GM21390 (cell line): Measurements from ENCODE around the gene MISP.
"Not testable (repeated sequence)": the region's sequence is repeated elsewhere in the genome, so short reads cannot be mapped to it uniquely, and the experiment has no call there.

Source experiments
- ATAC-seq: cut with Tn5 transposase; IDR thresholded peaks from one replicate; pipeline ENCODE4 v1.9.1; 2021; ENCODE audit not compliant: unreplicated experiment

The MISP gene, protein sequence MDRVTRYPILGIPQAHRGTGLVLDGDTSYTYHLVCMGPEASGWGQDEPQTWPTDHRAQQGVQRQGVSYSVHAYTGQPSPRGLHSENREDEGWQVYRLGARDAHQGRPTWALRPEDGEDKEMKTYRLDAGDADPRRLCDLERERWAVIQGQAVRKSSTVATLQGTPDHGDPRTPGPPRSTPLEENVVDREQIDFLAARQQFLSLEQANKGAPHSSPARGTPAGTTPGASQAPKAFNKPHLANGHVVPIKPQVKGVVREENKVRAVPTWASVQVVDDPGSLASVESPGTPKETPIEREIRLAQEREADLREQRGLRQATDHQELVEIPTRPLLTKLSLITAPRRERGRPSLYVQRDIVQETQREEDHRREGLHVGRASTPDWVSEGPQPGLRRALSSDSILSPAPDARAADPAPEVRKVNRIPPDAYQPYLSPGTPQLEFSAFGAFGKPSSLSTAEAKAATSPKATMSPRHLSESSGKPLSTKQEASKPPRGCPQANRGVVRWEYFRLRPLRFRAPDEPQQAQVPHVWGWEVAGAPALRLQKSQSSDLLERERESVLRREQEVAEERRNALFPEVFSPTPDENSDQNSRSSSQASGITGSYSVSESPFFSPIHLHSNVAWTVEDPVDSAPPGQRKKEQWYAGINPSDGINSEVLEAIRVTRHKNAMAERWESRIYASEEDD

DNA sequence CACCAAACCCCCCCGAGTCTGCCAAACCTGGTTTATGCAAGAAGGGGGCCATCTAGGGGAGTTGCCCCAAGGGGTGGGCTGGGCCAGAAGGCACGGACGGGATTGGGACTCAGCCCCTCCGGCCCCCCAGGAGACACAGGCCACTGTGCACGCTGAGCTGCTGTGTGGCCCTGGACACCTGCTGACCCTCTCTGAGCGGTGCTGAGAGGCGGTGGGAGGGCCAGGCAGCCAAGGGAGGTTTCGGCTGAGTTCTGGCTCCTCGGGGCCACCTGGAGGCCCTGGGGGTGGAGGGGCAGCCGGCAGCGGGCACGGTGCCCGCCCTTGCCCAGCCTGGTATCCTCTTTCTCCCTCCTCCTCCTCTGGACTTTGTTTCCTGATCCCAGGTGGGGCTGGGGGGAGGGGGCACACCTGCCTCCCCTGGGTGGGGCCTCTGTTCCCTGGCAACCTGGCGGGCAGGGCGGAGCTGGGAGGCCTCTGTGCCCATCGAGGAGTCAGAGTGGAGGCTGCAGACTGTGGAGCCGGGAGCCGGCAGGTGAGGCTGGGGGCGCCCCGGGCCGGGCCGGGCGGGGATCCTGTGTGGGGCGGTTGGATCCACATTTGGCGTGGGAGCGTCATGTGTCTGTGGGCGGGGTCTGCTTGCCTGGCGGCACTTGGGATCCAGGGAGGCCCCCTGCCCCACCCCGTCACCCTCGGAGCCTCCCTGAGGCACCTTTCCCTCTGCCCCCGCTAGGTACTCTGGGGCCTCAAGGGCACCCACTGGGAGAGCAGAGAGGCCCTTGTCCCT is at the start of gene MISP:
MISP (plus strand) TSS at position 473 of the 784 bp plus-strand sequence. CDS start 5,835 bp downstream, outside the sequence.
- ATAC-seq: no peak

DNA sequence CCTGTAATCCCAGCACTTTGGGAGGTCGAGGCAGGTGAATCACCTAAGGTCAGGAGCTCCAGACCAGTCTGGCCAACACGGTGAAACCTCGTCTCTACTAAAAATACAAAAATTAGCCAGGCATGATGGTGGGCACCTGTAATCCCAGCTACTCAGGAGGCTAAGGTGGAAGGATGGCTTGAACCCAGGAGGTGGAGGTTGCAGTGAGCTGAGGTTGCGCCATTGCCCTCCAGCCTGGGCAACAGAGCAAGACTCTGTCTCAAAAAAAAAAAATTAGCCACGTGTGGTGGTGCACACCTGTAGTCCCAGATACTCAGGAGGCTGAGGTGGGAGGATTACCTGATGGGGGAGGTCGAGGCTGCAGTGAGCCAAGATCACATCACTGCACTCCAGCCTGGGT is 48.1 kb upstream of the MISP start:
- not testable (repeated sequence) for ATAC-seq

DNA sequence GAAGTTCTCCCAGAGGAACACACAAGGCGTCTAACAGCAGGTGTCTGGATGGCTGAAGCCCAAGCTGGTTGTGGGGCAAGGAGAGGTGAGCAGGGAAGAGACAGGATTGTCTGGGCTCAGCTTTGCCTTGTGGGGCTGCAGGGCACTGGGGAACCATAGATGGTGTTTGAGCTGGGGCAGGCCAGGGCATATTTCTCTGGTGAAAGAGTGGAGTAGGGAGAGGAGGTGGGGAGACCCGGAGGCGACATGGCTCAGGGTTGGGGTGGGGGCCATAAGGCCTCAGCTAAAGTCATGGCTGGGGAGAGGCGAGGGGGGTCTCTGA is 47.6 kb upstream of the MISP start:
- ATAC-seq: no peak

DNA sequence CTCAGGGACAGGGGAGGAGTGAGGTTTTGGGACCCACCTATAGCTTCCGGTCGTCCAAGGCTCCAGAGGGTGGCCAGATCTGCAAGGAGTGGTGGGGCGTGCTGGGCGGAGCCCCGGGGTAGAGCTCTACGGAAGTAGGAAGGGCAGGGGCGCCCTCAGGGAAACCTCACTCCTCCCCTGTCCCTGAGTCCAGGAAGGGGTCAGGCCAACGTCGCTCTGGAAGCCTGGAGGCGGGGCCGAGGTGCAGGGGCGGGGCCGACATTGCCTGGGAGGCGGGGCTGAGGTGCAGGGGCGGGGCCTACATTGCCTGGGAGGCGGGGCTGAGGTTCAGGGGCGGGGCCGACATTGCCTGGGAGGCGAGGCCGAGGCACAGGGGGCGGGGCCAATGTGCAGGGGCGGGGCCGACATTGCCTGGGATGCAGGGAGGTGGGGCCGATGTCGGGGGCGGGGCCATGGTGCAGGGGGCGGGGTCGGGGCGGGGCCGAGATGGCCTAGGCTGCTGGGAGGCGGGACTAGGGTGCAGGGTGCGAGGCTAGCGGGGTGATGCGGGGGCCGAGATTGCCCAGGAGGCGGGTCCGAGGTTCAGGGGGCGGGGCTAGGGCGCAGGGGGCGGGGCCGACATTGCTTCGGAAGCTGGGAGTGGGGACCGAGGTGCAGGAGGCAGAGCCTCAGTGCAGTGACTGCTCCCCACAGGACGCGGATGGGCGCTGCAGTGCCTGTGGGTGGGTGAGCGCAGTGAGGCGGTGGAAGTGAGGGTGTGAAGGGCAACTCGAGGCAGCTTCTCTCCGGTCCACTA is 47.1 kb upstream of the MISP start:
- ATAC-seq: no peak

DNA sequence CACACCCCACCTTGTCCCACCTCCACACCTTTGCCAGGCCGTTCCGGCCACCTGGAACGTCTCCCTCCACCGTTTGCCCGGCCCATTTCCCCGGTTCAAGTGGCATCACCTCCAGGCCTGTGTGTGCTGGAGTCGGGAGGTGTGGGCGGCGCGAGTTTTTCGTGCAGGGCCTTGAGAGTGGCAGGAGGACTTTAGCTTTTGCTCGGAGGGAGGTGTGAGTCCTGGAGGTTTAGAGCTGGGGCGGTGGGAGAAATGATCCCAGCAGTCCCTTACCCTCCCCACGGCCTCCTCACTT is 46.5 kb upstream of the MISP start:
- no peak for ATAC-seq

DNA sequence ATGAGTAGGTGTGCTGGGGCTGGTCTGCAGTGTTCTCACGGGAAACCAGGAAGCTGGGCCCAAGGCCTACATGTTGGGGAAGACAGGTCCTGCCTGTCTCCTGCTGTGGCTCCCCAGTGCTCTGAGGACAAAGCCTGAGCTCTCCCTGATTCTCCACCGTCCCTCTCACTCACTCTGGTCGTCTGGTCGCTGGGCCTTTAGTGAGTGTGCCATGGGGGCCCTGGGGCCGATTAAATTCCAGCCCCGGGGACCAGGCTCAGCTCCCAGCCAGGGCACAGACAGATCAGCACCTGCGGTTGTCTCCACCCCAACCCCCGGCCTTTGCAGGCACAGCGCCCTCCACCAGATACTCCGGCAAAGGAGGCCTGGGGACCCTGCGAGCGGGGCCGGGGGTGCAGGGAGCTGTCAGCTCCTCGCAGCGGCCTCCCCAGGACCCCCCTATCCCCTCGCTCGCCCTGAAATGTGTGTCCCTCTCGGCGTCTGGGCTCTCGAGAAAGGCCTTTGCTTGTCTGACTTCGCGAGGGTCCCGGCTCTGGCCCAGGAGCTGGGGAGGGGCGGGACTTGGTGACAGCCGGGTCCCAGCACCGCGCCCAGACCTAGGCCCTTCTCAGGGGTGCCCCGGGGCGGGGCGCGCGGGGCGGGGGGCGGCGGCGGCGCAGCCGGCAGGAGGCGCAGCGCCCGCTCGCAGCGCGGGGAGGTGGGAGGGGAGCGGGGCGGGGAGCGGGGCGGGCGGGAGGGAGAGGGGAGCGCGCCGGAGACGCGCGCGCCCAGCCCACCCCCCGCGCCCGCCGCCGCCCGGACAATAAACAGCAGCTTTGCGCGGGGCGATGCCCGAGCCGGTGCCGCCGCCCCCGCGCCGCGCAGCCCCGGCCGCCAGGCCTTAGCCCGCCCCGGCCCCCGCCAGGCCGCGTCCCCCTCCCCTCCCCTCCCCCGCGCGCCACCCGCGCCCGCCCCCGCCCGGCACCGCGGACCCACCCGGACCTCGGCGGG is 42.5 kb upstream of the MISP start, which contains the start of gene PALM:
PALM (plus strand) TSS at position 782 of the 990 bp plus-strand sequence. CDS start 212 bp downstream, outside the sequence.
- ATAC-seq: no peak

DNA sequence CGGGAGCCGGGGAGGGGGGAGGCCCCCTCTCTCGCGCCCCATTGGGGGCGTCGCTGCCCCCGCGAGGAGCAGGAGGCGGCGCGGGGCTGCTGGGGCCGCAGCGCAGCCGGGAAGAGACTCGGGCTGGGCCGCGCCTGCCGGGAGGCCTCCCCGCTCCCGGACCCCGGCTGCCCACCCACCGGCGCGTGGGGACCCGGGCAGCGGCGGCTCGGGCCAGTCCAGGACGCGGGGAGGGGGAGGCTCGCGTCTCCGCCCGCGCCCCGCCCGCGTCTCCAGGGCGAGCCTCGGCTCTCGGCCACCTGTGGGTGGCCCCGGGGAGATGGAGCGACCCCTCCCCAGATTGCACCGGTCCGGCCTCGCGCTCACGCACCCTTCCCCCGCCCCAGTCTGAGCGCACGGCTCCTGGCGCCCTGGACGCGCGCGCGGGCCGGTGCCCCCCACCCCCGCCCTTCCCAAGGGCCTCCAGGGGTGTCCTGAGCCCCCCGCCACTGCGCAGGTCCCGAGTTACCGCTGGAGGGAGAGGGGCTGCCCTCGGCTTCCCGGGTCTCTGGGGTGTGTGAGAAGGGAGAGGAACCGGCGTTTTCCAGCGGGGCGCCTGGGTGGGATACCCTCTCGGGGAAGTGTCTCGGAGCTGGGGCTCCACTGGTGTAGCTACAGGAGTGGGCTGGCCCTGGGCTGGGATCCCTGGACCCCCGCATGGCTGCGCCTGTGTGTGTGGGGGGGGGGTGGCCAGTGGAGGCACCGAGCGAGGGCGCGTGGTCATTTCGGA is 41.5 kb upstream of the MISP start:
- no peak for ATAC-seq

DNA sequence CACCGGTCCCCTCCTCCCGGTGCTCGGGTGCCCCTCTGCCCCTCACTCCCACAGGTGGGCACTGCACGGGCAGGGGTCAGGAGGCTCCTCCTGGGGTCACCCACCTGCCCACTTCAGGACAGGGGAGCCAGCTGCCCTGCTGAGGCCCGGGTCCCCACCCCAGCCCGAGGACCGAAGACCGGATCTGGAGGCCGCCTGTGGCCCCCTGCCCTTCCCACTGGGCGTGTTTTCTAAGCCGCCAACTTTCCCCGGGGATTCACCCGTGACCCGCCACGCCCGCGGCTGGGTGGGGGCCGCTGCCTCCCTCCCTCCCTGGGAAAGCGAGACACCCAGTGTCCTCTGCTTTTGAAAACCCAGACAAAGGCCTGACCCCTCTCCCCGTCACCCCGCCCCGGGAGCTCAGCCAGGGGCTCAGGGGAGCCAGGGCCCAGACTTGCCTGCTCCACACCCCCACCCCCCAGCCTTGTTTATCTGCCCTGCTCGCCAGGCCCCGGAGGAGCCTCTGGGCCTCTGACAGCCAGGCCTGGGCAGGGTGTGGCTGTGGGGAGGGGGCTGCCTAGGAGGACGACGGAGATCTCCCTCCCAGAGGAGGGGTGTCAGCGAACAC is 40.8 kb upstream of the MISP start:
- no peak for ATAC-seq

DNA sequence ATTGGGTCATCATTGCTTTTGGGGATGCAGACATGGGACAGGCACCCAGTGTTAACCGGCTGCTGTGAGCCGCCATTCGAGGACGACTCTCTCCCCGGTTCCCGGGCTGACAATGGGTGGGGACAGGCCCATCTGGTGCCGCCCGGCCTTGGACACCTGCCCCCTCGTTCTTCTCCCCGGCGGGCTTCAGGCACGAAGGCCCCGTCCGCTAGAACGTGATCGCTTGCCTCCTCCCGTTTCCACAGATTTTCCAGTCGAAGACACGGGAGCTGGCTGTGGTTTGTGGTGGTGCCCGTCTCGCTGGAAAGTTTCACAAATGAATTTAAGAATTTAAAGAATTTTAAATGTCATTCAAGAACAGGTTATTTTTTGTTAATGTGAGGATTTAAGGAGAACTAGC is 40.1 kb upstream of the MISP start:
- ATAC-seq: no peak

DNA sequence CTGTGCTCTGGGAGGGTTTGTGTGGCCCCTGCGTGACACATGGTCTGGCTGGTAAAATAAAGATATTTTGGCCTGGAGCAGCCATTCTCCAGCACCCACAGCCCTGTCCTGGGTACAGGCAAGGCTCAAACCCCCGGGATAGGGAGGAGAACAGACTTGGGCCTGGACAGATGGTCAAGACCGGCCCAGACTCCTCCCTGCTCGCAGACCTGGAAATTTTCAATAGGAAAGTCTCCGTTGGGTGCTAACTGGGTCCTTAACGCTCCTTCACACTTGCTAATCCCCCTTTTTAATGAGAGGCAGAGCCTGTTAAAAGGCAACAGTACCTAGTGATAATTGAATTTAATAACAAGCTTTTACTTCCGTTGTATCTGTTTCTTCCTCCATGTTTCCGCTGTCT is 39.7 kb upstream of the MISP start:
- no peak for ATAC-seq

DNA sequence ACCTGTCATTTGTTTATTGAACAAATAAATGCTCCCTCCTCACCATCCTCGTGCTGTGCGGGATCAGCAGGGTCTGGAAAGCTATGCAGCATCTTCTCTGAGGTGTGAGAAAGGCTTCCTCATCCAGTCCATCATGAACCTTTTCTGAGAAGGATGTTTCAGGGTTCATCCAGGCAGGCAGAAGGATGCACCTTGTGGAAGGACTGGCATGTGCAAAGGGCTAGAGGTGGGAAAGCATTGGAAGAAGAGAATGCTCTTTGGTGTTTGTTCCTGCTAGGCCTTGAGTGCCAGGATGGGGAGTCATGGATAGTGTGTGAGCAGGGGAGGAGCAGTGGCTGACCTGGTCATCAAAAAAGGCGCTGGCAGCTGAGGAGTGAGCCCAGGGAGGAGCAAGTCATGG is 35.6 kb upstream of the MISP start:
- no peak for ATAC-seq

DNA sequence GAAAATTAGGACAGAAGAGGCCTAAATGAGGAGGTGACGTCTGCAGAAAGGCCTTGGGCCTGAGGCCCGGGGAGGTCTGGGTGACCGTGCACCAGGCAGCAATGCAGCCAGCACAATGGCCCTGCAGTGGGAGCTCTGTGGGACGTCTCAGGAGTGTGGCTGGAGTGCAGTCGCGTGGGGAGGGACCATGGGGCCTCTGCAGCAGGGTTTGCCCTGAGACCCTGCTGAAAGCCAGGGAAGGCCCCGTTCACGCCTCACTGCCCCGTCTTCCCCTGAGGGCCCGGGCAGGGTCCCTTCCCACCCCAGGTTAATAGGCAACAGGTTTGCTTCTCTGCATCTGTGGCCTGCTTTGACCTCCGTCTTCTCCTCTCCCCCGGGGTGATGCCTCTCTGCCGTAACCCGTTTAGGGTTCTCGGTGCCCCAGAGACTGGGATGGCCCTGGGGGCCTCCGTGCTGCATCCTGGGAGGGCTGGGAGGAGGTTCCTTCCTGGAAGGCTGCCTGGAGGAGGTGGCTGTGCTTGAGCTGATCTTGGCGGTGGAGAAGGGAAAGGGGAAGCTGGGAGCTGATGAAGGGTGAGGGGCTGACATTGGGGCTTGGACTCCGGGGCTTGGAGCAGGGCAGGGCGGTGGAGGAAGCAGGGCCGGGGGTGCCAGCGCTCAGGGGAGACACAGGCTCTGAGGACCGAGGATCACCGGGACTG is 32.5 kb upstream of the MISP start:
- ATAC-seq: no peak

DNA sequence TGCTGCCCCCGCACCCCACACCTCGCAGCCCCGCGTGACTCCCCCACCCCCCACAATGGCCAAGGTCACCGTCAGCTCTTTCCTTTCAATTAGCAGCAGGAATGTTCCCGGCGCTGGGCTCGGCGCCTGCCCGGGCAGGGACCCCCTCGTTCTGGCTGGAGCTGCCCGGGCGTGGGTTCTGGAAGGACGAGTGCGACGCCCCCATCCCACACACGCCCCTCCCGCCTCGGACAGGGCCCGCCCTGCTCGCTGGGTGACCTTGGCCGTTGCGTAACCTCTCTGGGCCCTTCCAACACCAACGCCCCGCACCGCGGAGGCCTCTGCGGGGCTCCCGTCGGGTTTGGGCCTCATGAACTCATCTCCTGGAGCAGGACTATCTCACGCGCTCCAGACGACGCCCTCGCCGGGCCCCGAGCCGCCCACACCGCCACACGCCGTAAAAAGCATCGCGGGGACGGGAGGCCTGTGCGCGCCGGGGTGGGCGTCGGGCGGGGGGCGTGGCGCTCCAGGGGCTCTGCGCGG is 31.9 kb upstream of the MISP start:
- ATAC-seq: no peak

DNA sequence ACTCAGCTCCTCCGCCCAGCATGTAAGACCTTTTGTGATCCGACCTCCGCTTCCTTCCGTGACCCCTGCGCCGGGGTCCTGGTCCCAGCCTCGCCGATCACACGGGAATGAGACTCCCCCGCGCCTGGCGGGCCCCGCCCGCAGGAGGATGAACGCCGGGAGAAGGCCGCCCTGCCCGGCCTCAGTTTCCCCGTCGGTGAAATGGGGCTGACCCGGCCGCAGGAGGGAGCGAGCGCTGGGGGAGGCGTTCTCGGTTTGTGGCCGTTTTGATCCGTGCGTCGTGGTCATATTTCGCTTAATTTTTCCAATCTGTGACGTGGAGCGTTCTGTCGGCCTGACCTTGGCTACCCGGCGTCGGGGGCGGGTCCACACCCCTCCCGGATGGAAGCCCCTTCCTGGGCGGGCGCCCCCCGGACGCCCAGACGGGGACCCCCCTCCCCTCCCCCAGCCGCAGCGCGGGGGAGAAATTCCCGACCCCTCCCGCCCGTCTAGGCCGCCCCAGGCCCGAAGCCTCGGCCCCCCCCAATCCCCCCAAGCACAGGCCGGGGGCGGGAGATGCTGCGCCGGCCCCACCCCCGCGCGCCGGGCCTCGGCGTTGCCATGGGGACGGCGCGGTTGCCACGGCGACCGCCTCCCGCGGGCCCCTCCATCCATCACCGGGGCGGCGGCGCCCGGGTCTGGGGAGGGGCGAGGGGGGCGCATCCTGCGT is 31.1 kb upstream of the MISP start:
- ATAC-seq: no peak

DNA sequence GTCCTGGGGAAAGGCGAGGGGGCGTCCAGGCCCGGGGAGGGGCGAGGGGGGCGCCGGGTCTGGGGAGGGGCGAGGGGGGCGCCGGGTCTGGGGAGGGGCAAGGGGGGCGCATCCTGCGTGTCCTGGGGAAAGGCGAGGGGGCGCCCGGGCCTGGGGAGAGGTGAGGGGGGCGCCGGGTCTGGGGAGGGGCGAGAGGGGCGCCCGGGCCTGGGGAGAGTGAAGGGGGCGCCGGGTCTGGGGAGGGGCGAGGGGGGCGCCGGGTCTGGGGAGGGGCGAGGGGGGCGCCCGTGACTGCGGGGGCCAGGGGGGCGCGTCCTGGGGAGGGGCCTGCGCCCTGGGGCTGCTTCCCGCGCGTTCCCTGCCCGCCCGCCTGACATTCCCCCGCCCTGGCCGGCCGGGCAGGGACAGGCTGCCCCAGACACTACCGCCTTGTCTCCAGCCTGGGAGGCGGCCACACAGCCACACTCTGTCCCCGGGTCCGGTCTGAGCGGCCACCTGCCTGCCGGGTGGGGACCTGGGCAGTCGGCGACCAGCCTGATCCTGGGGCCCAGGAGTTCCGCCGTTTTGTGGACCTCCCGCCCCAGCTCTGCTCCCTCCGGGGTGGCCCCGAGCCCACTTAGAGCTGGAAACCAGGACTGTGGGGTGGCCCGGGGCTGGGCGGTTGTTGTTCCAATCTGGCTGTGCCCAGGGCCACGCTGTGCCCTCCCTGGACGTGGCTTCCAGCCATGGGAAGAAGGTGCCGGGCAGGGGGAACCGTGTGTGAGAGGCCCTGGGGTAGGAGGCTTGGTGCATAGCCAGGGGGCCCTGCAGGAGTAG is 30.4 kb upstream of the MISP start:
- no peak for ATAC-seq

DNA sequence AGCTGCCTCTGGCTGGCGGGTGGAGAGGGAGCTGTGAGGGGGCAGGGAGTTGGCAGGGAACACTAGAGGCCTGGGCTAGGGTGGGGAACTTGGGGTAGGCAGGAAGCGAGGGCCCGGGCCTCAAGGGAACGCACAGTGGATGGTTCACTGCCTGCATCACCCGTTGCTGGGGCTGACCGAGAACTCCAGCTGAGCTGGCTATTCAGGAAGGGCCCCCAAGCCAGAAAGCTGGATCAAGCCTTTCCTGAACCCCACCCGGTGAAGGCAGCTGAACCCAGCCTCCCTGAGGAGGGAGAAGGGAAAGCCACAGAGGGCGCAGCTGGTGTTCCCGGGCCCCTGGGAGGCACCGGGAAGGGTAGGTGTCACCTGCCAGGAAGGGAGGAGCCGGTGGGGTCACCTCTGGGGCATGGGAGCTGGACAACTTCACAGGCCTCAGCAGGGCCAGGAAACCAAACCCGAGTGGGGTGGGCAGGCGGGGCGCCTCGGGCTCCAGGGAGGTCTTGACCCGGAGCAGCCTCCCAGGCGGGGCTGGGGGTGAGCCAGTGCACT is 28.3 kb upstream of the MISP start:
- no peak for ATAC-seq
